Epithelial cell of proximal tubule (primary cell): ENCODE measurements around the gene DNAJC11. TPM values are rescaled to one million over a fixed set of nuclear protein-coding genes. Genes with fewer than 3 reads are reported as not detected.

Experiments
- DNase-seq: peaks from one replicate; pipeline ENCODE4 v3.0.0-alpha.2; 2011; ENCODE audit warnings: low read depth
- H3K4me3 ChIP-seq: 2 replicates; pipeline ENCODE4 v1.5.1; 2011; ENCODE audit warnings: low read depth, mild to moderate bottlenecking, low read length
- total RNA-seq: library from RNA; depleted of rRNA; stranded (reverse); fragments of >200 nt; gene quantifications from 2 replicates; pipeline ENCODE4 v1.2.3, GENCODE V29; 2015
- TF ChIP-seq, protein P1 (sequence below): conservative IDR thresholded peaks from 2 replicates; pipeline ENCODE4 v1.5.1; 2012; ENCODE audit warnings: low read depth, mild to moderate bottlenecking, low read length

Gene DNAJC11
- total RNA-seq, 1 donor from 2014 or later = 32.8 TPM

DNA sequence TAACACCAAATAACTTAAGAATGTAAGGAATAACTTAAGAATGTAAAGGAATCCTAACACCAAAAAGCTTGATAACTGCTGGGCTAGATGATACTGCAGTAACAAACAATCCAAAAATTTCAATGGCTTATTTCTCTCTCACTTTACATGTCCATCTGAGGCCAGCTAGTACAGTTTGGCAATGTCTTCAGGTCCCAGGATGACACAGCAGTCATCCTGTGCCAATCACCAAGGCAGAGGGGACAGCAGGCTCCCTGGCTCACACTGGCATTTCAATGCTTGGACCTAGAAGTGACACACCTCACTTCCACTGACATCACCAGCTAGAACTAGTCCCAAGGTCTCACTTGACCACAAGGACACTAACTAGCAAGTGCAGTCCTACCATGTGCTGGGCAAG, 15.3 kb downstream of the DNAJC11 start:
- TF ChIP-seq, protein P1, sequence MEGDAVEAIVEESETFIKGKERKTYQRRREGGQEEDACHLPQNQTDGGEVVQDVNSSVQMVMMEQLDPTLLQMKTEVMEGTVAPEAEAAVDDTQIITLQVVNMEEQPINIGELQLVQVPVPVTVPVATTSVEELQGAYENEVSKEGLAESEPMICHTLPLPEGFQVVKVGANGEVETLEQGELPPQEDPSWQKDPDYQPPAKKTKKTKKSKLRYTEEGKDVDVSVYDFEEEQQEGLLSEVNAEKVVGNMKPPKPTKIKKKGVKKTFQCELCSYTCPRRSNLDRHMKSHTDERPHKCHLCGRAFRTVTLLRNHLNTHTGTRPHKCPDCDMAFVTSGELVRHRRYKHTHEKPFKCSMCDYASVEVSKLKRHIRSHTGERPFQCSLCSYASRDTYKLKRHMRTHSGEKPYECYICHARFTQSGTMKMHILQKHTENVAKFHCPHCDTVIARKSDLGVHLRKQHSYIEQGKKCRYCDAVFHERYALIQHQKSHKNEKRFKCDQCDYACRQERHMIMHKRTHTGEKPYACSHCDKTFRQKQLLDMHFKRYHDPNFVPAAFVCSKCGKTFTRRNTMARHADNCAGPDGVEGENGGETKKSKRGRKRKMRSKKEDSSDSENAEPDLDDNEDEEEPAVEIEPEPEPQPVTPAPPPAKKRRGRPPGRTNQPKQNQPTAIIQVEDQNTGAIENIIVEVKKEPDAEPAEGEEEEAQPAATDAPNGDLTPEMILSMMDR = no peak
- H3K4me3 ChIP-seq = no peak overlapping the region
- no peak for DNase-seq

DNA sequence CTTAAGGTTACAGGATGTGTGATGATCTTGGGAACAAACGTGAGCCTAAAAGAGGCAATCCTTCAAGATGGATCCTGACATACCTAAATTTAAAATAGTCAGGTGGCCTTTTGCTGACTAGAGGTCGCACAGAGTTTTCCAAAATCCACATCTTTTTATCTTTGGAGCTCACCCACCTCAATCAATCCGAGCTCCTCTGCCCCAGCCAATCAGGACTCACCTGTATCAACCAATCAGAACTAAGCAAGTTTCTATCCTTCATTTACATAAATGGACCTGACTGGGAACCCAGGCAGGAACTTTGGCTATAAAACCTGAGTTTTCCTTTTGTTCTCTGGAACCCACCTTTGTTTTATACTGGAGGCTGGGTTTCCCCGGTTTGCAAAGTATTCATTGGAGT, 16.2 kb downstream of the DNAJC11 start:
- TF ChIP-seq, protein P1 = no peak
- no peak overlapping the region for H3K4me3 ChIP-seq
- DNase-seq = no peak

DNA sequence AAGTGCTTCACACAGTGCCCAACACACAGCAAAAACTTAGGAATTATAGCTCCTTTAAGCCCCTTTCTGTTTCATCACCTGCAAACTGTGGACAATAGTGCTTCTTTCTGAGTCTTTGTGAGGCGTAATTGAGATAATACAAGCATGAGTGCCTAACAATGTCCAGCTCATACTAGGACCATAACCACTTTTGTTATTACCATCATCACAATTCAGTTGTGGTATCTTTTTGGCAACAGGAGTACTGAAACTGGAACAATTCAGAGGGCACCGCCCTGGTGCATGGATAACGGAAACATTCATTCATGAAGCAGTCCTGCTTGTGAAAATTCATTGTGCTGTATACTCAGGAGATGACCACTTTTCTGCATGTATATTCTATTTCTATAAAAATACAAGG, 18.2 kb downstream of the DNAJC11 start:
- H3K4me3 ChIP-seq = no peak overlapping the region
- no peak for DNase-seq
- TF ChIP-seq, protein P1 = no peak

DNA sequence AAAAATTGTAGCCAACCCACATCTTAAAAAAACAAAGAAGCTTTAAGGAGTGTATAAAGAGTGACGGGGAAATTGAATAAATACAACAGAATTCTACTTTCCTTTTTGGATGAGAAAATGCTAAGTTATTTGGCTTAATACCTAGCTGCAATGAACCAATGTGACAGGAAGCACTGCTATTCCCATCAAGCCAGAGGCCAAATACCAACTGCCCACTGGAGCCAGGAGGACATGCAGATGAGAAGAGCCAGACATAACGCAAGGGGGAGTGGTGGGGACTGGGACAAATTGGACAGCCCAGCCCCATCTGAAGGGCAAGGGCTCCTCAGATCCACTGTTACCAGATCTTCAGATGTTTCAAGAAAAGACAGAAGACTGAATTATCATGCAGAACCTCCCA, 25.7 kb downstream of the DNAJC11 start:
- TF ChIP-seq, protein P1 = no peak
- no peak overlapping the region for H3K4me3 ChIP-seq
- peak; percentile 54 for DNase-seq

DNA sequence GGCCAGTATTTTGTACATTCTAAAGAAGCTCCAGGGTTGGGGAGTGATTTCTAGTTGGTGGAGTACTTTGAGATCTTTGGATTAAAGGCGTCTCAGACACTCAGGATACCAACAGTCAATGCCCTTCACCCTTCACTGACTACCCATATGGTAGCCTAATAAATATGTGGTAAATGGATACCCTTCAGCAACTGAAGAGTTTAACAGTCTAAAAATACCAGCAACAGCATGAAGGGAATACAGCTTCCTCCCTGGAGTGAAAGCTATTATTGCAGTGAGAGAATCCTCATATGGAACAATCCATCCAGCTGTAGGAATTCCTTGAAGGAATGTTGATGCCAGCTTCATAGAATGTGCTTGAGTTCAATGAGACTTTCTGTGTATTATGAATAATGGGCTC, 26.8 kb downstream of the DNAJC11 start:
- TF ChIP-seq, protein P1 = no peak
- no peak for DNase-seq
- H3K4me3 ChIP-seq = no peak overlapping the region

DNA sequence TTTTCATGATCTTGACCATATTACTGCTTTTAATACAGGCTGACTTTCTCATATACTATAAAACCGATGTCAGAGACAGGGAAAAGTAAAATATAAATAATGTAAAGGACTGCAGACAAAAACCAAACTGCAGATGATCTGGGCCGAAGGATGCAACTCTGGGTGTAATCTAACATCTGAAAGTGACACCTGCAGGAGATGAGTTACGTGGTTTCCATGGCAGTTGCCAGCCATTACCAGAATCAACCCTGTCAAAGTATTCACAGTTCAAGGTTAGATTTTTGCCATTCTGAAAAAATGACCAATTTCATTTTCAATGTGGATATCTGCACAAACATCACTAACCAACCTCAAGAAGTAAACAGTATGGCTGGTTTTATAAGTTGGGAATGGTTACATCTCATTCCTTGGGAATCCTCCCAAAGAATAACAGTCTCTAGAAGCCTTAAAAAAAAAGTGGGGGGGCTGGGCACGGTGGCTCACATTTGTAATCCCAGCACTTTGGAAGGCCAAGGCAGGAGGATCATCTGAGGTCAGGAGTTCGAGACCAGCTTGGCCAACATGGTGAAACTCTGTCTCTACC, 27.7 kb downstream of the DNAJC11 start:
- DNase-seq = no peak
- TF ChIP-seq, protein P1 = no peak
- no peak overlapping the region for H3K4me3 ChIP-seq

DNA sequence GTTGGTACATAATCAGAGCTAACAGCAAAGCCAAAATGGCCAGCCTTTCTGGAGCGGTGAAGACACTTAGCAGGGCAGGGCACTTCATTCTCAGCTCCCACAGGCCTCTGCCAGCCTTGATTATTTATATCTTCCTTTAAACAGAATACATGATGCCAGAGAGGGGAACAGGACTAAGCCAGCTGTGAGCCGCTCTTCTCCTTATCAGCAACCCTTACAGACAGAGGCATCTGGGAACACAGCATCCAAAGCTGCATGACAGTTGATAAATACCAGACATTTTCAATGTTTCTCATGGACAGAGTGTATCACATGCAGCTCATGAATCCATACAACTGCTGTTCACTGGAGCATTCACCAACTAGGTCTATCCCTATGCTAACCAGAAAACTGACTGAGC, 29.1 kb downstream of the DNAJC11 start:
- TF ChIP-seq, protein P1 = no peak
- no peak for DNase-seq
- H3K4me3 ChIP-seq = no peak overlapping the region
